ENCODE results near the gene ST3GAL2. TPM values are rescaled to one million over a fixed set of nuclear protein-coding genes. Genes with fewer than 3 reads are reported as not detected.
A peak's percentile ranks its signal among the peaks of the same experiment; 100 is the strongest.
"Not testable (repeated sequence)": the region's sequence is repeated elsewhere in the genome, so short reads cannot be mapped to it uniquely, and the experiment has no call there.

Gene ST3GAL2
- total RNA-seq, 1 donor from 2014 or later = 23.3 TPM

DNA sequence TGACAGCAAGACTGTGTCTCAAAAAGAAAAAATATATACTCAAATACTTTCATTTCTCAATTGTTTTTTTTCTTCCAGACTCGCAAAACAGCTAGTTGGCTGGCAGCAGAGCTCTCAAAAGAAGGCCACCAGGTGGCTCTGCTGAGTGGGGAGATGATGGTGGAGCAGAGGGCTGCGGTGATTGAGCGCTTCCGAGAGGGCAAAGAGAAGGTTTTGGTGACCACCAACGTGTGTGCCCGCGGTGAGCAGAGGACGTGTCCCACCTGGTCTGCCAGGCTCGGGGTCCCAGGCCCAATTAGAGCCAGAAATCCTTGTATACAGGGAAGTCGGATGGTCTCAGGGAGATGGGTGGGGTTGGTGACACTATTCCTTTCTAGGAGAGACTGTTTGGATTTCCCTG lies 68.8 kb downstream of the ST3GAL2 start:
- DNase-seq (ENCODE audit: low read depth); H3K4me3 ChIP-seq (ENCODE audit: low read depth, low read length): not testable (repeated sequence)
- TF ChIP-seq, protein P1, sequence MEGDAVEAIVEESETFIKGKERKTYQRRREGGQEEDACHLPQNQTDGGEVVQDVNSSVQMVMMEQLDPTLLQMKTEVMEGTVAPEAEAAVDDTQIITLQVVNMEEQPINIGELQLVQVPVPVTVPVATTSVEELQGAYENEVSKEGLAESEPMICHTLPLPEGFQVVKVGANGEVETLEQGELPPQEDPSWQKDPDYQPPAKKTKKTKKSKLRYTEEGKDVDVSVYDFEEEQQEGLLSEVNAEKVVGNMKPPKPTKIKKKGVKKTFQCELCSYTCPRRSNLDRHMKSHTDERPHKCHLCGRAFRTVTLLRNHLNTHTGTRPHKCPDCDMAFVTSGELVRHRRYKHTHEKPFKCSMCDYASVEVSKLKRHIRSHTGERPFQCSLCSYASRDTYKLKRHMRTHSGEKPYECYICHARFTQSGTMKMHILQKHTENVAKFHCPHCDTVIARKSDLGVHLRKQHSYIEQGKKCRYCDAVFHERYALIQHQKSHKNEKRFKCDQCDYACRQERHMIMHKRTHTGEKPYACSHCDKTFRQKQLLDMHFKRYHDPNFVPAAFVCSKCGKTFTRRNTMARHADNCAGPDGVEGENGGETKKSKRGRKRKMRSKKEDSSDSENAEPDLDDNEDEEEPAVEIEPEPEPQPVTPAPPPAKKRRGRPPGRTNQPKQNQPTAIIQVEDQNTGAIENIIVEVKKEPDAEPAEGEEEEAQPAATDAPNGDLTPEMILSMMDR (conservative IDR thresholded peaks at IDR 0.05; ENCODE audit: low read depth, low read length) = peak; percentile 67

DNA sequence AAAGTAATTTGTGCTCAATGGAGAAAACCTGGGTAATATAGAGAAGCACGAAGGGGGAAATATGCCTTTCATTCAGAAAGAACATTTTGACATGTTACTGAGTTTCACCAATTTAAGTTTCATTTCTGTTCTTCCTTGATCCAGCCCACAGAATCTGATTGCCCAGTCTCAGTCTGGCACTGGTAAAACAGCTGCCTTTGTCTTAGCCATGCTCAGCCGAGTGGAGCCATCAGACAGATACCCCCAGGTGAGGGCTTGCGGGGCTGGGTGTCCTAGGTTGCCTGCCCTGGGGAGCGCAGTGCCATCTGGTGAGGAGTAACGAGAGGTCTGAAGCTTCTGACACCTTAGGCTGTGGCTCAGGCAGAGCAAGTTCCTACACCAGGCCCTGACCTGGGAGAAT lies 74.5 kb downstream of the ST3GAL2 start:
- no peak for DNase-seq (ENCODE audit: low read depth)
- no peak overlapping the region for H3K4me3 ChIP-seq (ENCODE audit: low read depth, low read length)
- TF ChIP-seq, protein P1 (conservative IDR thresholded peaks at IDR 0.05; ENCODE audit: low read depth, low read length) = no peak

DNA sequence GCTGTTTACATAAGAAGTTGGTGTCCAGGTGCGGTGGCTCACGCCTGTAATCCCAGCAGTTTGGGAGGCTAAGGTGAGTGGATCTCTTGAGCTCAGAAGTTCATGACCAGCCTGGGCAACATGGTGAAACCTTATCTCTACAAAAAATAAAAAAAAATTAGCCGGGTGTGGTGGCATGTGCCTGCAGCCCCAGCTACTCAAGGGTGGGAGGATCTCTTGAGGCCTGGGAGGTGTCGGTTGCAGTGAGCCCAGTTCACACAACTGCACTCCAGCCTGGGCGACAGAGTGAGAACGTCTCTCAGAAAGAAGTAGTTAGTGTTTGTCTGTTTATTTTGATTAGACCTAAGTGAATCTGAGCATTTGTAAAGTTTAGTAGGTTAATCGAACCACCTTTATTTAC lies 79.3 kb downstream of the ST3GAL2 start:
- TF ChIP-seq, protein P1 (conservative IDR thresholded peaks at IDR 0.05; ENCODE audit: low read depth, low read length) = no peak
- DNase-seq (ENCODE audit: low read depth) = no peak

DNA sequence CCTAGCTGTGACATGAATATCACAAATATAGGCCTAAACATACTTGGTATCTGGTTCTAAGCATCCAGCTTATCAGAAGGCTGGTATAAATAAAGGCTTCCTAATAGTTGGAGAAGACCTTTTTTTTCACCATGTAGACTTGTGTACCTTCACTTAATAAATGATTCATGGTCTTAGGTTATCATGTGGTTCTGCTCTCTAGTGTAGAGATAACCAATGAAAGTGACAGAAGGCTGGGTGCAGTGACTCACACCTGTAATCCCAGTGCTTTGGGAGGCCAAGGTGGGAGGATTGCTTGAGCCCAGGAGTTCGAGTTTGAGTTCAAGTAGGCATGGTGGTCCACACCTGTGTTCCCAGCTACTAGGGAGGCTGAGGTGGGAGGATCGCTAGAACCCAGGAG lies 89.1 kb downstream of the ST3GAL2 start:
- H3K4me3 ChIP-seq (ENCODE audit: low read depth, low read length) = no peak overlapping the region
- DNase-seq (ENCODE audit: low read depth) = no peak
- TF ChIP-seq, protein P1 (conservative IDR thresholded peaks at IDR 0.05; ENCODE audit: low read depth, low read length) = no peak

More for the DNA sequence above, 79.3 kb downstream of the ST3GAL2 start:
- no peak overlapping the region for H3K4me3 ChIP-seq (ENCODE audit: low read depth, low read length)

- H3K4me3 ChIP-seq (ENCODE audit: low read depth, low read length) = no peak overlapping the region
- TF ChIP-seq, protein P1 (conservative IDR thresholded peaks at IDR 0.05; ENCODE audit: low read depth, low read length) = no peak
- DNase-seq (ENCODE audit: low read depth) = no peak
These were observed 89.9 kb downstream of the ST3GAL2 start for GRCh38 chr16:70348991-70349390.

DNA sequence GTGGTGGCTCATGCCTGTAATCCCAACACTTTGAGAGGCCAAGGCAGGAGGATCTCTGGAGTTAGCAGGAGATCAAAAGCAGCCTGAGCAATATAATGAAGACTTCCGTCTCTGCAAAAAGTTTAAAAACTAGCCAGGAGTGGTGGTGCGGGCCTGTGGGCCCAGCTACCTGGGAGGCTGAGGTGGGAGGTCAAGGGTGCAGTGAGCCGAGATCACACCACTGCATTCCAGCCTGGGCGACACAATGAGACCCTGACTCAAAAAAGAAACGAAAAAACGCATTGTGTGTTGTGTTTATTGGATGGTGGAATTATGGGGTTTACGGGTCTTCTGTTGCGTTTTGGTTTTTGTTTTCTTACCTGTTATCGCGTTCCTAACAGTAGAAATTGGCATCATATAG lies 93.1 kb downstream of the ST3GAL2 start:
- no peak for DNase-seq (ENCODE audit: low read depth)
- TF ChIP-seq, protein P1 (conservative IDR thresholded peaks at IDR 0.05; ENCODE audit: low read depth, low read length) = no peak
- H3K4me3 ChIP-seq (ENCODE audit: low read depth, low read length) = peak overlapping the region; percentile 92

GRCh38 chr16:70342016-70342415 lies 96.9 kb downstream of the ST3GAL2 start:
- TF ChIP-seq, protein P1 (conservative IDR thresholded peaks at IDR 0.05; ENCODE audit: low read depth, low read length) = no peak
- no peak for DNase-seq (ENCODE audit: low read depth)
- no peak overlapping the region for H3K4me3 ChIP-seq (ENCODE audit: low read depth, low read length)
